Smooth muscle cell (in vitro differentiated cells): ENCODE data around the gene ZDHHC11. TPM values are rescaled to one million over a fixed set of nuclear protein-coding genes. Genes with fewer than 3 reads are reported as not detected.
"Not testable (repeated sequence)": the region's sequence is repeated elsewhere in the genome, so short reads cannot be mapped to it uniquely, and the experiment has no call there.

ENCODE experiments used
- DNase-seq: peaks from one replicate; lab custom pipeline; 2025; ENCODE audit not compliant: unreplicated experiment; lab: John Stamatoyannopoulos, UW
- H2AFZ ChIP-seq: fragments of 200-600 bp; sonication (generic); 2 replicates; pipeline ENCODE4 v1.6.0; 2016; ENCODE audit warnings: antibody characterized with exemption, low read depth, mild to moderate bottlenecking
- H3F3A ChIP-seq: fragments of 200-600 bp; sonication (generic); 2 replicates; pipeline ENCODE4 v1.6.0; 2017; ENCODE audit warnings: antibody characterized with exemption, low read depth
- H3K27ac ChIP-seq: fragments of 200-600 bp; sonication (generic); 2 replicates; pipeline ENCODE4 v1.5.1; 2016; ENCODE audit warnings: low read depth, mild to moderate bottlenecking
- H3K27me3 ChIP-seq: fragments of 200-600 bp; sonication (generic); 2 replicates; pipeline ENCODE4 v1.6.1; 2016; ENCODE audit warnings: low read depth, mild to moderate bottlenecking
- H3K36me3 ChIP-seq: fragments of 200-600 bp; sonication (generic); 2 replicates; pipeline ENCODE4 v1.5.1; 2016; ENCODE audit warnings: low read depth
- H3K4me1 ChIP-seq: fragments of 200-600 bp; sonication (generic); 2 replicates; pipeline ENCODE4 v1.5.1; 2016; ENCODE audit warnings: low read depth
- H3K4me2 ChIP-seq: fragments of 200-600 bp; sonication (generic); 2 replicates; pipeline ENCODE4 v1.6.0; 2016; ENCODE audit warnings: mild to moderate bottlenecking
- H3K4me3 ChIP-seq: fragments of 200-600 bp; sonication (generic); 2 replicates; pipeline ENCODE4 v1.5.1; 2016; ENCODE audit warnings: mild to moderate bottlenecking
- H3K79me2 ChIP-seq: fragments of 200-600 bp; sonication (generic); 2 replicates; pipeline ENCODE4 v1.6.0; 2016; ENCODE audit warnings: low read depth, mild to moderate bottlenecking
- H3K9ac ChIP-seq: fragments of 200-600 bp; sonication (generic); 2 replicates; pipeline ENCODE4 v1.6.0; 2016; ENCODE audit warnings: low read depth
- H3K9me3 ChIP-seq: fragments of 200-600 bp; sonication (generic); replicated peaks from 2 replicates; pipeline ENCODE4 v1.5.1; 2016; ENCODE audit warnings: low read depth
- H4K20me1 ChIP-seq: fragments of 200-600 bp; sonication (generic); 2 replicates; pipeline ENCODE4 v1.6.0; 2016; ENCODE audit warnings: low read depth
- WGBS: methylation state at CpG from one replicate; pipeline ENCODE4 v1.1.7; 2016; ENCODE audit warnings: low lambda C conversion rate; 5-methylcytosine and 5-hydroxymethylcytosine counted together
- polyA plus RNA-seq: library from polyadenylated mRNA; unstranded; fragments of >200 nt; fragmentation: Nextera tagmentation; extraction: Ambion mirVana; gene quantifications from 2 replicates; pipeline ENCODE4 v1.2.1, GENCODE V29; 2016
- total RNA-seq: library from RNA; depleted of rRNA; stranded (reverse); fragments of >200 nt; gene quantifications from 2 replicates; pipeline ENCODE4 v1.2.3, GENCODE V29; 2014

ZDHHC11 gene
- total and polyA plus RNA-seq, 2 experiments from 2014 or later: 1.7 to 4.8 TPM

DNA sequence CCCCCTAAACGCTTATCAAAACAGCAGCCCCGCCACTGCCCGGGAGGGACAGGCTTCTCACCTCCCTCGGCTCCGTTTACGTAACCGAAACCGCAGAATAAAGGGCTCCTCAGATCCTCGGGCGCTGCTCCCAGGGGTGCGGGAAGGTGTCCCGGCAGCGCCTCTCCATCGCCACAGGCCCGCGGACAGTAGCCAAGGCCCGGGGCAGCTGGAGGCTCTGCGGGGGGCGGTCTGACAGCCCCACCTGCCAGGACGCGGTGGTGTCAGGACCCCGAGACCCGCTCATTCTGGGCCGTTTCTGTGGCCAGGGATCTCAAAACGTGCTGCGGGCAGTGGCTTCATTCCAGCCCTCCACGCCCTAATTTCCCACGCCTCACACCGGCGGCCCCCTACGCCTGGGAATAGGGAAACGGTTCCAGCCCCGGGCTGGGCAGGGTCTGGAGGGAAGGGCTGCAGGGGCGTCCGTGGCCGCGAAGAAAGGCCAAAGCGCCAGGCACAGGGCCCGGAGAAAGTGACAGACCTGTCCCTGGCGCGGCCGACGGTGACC, 66.8 kb downstream of the ZDHHC11 start:
- WGBS: 17% methylated on average over 43 of the region's 43 CpGs
- not testable (repeated sequence) for DNase-seq
- H3K4me3 ChIP-seq: peak overlapping the region; percentile 83

DNA sequence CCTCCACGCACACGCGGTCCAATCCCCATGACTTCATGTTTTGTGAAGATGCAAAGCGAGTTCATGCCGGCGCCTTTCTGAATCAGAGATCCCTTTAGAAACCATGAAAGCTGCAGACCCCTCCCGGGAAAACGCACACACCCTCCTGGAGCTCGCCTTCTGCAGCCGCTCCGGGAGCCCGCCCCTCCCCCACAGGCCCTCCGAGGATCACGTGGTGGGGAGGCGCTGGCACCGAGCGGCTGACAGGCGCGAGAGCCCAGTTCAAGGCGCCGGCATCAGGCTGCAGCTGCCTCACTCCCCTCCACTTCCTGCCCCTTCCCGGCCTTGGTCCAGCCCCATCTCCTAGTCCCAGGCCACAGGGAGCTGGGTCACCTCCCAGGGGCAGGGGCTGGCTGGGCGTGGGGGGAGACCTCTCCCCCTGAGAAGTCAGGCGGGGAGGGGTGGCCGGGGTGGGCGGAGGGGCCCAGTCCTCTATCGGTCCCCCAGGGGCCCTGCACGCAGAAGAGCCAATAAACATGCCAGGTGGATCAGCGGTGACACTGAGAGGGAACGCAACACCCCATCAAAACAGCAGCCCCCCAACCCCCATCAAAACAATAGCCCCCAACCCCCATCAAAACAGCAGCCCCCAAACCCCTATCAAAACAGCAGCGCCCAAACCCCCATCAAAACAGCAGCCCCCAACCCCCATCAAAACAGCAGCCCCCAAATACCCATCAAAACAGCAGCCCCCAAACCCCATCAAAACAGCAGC, 67.6 kb downstream of the ZDHHC11 start:
- not testable (repeated sequence) for H2AFZ ChIP-seq, H3K9ac ChIP-seq, H3K79me2 ChIP-seq, H3K4me1 ChIP-seq, H3K36me3 ChIP-seq, H3K27ac ChIP-seq, DNase-seq, H3K9me3 ChIP-seq, H4K20me1 ChIP-seq, H3F3A ChIP-seq
- WGBS: 21% methylated on average over 30 of the region's 31 CpGs
- H3K27me3 ChIP-seq: peaks cover 12% of the 10 kb centered on the region
- H3K4me3 ChIP-seq: peak overlapping the region; percentile 35
- H3K4me2 ChIP-seq: peak overlapping the region; percentile 80

More for the DNA sequence above, 66.8 kb downstream of the ZDHHC11 start:
- not testable (repeated sequence) for H3K4me1 ChIP-seq, H2AFZ ChIP-seq, H3F3A ChIP-seq, H4K20me1 ChIP-seq, H3K9me3 ChIP-seq, H3K79me2 ChIP-seq, H3K27ac ChIP-seq, H3K36me3 ChIP-seq, H3K9ac ChIP-seq
- Histone ChIP-seq H3K27me3 (peaks cover 12% of the 10 kb centered on the region), H3K4me2 (peak overlapping the region; percentile 100)

DNA sequence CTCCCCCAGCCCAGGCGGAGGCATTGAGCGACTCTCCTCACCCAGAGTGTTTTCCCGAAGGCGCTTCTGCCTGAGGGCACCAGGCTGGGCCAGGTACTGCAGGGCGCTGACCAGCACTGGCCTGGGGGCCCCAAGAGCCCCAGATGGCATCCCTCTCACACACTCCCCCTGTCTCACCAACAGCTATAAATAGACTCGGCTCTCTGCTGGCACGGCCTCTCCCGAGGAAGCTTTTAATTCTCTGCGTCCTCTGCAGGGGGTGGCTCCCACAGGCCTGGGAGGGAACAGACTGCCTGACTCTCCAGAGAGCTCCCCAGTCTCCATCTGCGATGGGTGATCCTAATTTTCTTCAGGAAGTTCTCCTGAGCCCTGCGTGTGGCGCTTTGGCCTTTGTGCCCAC, 68.4 kb downstream of the ZDHHC11 start:
- not testable (repeated sequence) for H4K20me1 ChIP-seq, H3K4me1 ChIP-seq, H2AFZ ChIP-seq, H3K9me3 ChIP-seq, DNase-seq, H3K27ac ChIP-seq, H3K4me2 ChIP-seq, H3K9ac ChIP-seq, H3K36me3 ChIP-seq, H3K79me2 ChIP-seq, H3F3A ChIP-seq, H3K4me3 ChIP-seq
- no CpG with 5 or more reads among the region's 12 CpGs for WGBS
- peaks cover 12% of the 10 kb centered on the region for H3K27me3 ChIP-seq

DNA sequence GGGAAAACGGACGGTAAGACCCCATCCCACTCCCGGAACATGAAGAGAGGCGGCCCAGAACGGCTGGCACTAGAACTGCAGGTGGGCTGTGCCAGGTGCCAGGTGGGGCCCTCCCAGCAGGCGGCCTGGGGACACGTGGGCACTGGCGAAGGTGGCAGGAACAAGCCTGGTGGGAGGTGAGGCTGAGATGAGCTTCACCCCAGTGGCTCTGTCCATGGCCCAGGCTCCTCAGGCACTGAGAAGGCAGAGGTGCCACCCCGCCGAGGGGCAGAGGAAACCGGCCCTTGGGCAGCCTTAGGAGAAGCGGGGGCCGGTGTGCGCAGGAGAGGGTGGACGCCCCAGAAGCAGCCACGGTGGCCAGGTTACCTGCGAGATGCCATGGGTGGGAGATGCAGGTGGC, 70.2 kb downstream of the ZDHHC11 start:
- peaks cover 12% of the 10 kb centered on the region for H3K27me3 ChIP-seq
- H3K27ac ChIP-seq, DNase-seq, H3K36me3 ChIP-seq, H3K4me1 ChIP-seq, H3F3A ChIP-seq, H3K4me2 ChIP-seq, H3K9ac ChIP-seq, H3K4me3 ChIP-seq, H3K79me2 ChIP-seq, H3K9me3 ChIP-seq, H4K20me1 ChIP-seq, H2AFZ ChIP-seq: not testable (repeated sequence)
- WGBS: 94% methylated on average over 17 of the region's 17 CpGs

DNA sequence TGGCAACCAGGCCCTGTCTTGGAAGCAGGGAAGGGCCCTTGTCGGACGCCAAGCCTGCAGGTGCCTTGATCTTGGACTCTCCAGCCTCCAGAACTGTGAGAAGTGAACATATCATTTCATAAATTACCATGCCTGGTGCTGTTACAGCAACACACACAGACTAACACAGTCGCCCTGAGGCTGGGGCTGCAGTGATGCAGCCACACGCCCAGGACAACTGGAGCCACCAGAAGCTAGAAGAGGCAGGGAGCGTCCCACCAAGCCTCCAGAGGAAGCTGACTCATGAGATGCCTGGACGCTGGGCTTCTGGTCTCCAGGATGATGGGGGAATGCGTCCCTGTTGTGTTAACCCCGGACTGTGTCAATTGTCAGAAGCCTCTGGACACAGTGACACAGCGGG, 71.8 kb downstream of the ZDHHC11 start:
- not testable (repeated sequence) for H3K4me2 ChIP-seq, H3K4me1 ChIP-seq, H3K36me3 ChIP-seq, H2AFZ ChIP-seq, DNase-seq, H3K9me3 ChIP-seq, H3K27ac ChIP-seq, H3K27me3 ChIP-seq, H4K20me1 ChIP-seq, H3K9ac ChIP-seq, H3K79me2 ChIP-seq, H3F3A ChIP-seq, H3K4me3 ChIP-seq
- 77% methylated on average over 8 of the region's 9 CpGs for WGBS

DNA sequence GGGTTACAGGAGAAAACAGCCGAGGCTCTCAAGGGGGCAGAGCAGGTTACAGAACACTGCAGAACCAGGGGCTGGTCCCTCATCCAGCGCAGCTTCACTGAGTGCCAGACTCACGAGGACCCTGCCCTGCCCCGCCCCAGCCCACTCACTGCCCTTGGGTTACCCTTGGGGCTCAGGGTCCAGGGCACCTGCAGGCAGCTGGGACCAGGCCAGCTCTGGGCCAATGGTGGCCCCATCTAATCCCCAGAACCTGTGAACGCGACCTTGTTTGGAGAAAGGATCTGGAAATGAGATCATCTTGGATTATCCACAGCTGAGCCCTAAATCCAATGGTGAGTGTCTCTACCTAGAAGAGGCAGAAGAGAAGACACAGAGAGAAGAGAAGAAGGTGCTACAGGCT, 72.4 kb downstream of the ZDHHC11 start:
- not testable (repeated sequence) for H4K20me1 ChIP-seq, H3K79me2 ChIP-seq, H2AFZ ChIP-seq, H3F3A ChIP-seq, H3K4me3 ChIP-seq, H3K36me3 ChIP-seq, H3K9ac ChIP-seq, H3K4me1 ChIP-seq, H3K27me3 ChIP-seq, H3K4me2 ChIP-seq, H3K27ac ChIP-seq, H3K9me3 ChIP-seq, DNase-seq
- WGBS: 97% methylated on average over 4 of the region's 6 CpGs
